C4-2B (cell line): ENCODE results near the gene TSEN54.

Experiments
- H3K27ac ChIP-seq: fragments of 450-650 bp; 2 replicates; pipeline ENCODE4 v1.5.1; 2017
- ZFX ChIP-seq: fragments of 450-650 bp; IDR thresholded peaks from 2 replicates; pipeline ENCODE4 v1.6.1; 2017
- TF ChIP-seq, protein P1 (sequence below): fragments of 450-650 bp; conservative IDR thresholded peaks from 2 replicates; pipeline ENCODE4 v1.5.1; 2017; ENCODE audit warnings: mild to moderate bottlenecking

Gene TSEN54

DNA sequence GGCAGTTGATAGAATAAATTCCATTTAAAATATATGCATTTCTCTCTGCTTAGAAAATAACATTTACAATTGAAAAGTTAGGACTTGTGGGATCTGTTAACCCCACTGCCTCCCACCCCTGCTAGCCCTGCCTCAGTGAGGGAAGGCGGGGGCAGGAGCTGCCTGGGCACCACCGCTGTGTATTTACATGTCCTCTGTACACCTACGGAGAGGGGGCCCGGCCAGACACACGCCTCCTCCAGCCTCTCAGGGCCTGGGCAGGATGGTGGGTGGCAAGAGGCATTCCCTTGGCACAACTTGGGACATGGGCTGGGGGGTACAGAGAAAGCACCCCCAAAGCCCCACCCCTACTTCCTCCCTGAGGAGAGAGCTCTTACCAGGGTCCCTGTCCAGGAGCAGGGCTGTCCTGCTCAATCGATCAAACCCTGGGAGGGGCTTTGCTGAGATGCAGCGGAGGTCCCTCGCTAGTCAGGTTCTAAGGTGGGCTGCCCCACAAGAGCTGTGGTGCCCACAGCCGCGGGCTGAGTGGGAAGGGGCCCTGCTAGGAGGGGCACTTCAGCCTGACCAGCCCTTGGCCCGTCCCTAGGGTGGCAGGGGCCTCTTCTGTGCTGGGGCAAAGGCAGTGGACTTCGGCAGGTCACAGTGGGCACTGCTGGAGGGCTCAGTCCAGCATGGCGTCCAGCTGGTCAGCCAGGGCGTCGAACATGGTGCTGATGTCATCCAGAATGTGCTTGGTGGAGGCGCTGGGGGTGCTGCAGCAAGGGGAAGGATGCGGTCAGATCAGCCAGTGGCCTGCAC, 15.7 kb upstream of the TSEN54 start:
- TF ChIP-seq ZFX: no peak
- TF ChIP-seq, protein P1, sequence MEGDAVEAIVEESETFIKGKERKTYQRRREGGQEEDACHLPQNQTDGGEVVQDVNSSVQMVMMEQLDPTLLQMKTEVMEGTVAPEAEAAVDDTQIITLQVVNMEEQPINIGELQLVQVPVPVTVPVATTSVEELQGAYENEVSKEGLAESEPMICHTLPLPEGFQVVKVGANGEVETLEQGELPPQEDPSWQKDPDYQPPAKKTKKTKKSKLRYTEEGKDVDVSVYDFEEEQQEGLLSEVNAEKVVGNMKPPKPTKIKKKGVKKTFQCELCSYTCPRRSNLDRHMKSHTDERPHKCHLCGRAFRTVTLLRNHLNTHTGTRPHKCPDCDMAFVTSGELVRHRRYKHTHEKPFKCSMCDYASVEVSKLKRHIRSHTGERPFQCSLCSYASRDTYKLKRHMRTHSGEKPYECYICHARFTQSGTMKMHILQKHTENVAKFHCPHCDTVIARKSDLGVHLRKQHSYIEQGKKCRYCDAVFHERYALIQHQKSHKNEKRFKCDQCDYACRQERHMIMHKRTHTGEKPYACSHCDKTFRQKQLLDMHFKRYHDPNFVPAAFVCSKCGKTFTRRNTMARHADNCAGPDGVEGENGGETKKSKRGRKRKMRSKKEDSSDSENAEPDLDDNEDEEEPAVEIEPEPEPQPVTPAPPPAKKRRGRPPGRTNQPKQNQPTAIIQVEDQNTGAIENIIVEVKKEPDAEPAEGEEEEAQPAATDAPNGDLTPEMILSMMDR: no peak
- no peak overlapping the region for H3K27ac ChIP-seq

DNA sequence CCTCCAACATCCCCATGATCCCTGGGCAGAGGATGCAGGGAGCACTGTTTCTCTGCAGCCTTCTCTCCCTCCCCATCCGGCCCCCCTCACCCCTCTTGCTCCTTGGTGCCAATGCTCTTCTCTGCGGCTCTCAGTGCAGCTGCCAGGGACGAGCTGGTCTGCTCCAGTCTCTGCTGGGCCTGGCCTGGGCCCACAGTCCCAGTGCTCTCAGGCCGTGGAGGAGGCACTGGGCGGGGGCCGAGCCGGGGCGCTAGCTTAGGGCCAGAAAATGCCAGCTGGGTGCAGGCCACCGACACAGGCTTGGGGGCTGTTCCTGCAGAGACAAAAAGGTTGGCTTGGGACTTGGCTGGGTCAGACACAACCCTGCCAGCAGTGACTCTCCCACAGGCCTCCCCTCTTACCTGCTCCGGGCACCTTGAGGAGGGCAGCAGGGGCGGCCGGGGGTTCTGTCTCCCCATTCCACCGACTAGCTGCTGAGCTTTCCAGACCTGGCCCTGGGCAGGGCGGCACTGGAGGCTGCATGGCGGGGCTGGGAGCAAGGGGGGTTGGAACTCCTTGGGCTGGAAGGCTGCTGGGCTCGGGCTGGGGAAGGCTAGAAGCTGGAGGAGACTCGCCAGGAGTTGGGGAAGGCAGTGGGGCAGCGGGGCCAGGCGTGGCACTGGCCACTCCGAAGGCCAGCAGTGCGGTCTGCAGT, 14.8 kb upstream of the TSEN54 start:
- TF ChIP-seq, protein P1: no peak
- no peak for TF ChIP-seq ZFX

DNA sequence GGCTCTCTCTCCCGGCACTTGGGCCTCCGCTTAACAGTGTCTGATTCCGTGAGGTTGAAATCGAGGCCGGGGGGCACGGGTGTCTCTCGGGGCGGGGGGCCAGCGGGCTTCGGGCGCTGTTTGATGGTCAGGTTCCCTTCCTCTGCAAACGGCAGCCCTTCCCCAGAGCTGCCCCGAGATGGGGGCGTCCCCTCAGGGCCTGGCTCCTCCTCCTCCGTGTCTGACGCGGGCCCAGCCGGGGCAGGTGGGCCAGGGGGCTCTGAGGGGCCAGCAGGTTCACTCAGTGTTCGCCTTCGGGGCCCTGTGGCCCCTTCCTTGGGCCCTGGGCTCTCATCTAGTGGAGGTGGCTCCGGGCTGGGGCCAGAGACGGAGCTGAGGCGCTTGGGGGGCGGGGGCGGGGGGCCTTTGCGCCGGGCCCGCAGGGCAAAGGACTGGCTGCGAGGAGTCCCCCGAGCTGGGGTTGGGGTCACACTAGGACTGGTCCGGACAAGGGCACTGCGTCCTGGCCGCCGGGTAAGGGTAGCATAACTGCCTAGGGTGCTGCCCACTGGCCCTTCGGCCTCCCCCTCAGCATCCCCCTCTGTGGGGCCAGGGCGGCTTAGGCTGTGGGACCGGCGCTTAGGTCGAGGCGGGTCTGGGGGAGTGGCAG, 14.1 kb upstream of the TSEN54 start:
- TF ChIP-seq ZFX: no peak
- TF ChIP-seq, protein P1: no peak
- H3K27ac ChIP-seq: no peak overlapping the region

More for the DNA sequence above, 14.8 kb upstream of the TSEN54 start:
- H3K27ac ChIP-seq: no peak overlapping the region

DNA sequence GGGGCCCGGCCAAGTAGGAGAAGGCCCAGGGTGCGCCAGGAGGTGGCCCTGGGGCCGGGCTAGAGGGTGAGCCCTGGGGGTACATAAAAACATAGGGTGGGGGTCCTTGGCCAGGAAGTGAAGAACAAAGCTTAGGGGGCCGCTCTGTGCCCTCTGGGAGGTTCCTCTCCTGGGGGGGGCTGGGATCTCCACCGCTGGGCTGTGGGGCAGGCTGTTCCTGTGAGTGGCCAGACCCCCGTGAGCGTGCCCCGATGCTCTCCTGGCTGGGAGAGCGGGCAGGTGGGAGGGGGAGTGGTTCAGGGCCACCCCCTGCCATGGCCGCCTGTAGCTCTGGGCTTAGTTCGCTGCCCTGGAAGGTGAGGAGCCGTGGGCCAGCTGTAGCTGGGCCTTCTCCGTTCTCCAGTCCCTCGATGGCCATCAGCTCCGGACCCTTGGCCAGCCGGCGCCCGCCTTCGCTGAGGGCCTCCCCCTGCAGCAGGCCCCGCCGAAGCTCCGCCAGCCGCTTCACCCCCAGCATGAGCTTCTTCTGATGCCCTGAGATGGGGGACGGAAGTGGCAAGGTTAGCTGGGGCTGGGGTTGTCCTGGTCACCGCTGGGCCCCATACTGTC, 13.5 kb upstream of the TSEN54 start:
- TF ChIP-seq, protein P1: no peak
- no peak for TF ChIP-seq ZFX
- no peak overlapping the region for H3K27ac ChIP-seq

DNA sequence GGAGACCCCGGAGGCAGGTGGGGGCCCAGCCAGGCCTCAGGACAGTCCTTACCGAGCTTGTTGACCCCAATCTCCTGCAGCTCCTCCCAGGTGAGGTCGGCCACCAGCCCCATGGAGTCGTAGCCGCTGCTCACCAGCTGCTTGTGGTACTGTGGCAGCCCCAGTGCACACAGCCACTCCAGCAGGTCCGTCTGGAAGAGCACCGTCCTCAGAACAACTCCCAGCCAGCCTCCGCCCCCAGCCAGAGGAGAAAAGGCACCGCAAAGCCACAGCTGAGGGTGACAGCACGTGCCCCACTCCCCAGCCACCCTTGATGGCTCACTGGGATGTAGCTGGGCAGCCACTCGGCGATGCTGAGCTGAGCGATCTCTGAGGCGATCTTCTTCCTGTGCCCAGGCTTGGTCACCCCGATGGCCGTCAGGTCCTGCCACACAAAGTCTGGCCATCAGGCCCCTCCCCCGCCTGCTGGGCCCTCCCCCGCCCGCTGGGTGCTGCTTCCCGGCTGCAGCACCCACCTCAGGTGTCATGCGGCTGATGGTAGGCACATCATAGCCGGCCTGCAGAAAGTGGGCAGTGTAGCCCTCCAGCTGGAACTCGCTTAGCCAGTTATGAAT, 12.9 kb upstream of the TSEN54 start:
- no peak overlapping the region for H3K27ac ChIP-seq

DNA sequence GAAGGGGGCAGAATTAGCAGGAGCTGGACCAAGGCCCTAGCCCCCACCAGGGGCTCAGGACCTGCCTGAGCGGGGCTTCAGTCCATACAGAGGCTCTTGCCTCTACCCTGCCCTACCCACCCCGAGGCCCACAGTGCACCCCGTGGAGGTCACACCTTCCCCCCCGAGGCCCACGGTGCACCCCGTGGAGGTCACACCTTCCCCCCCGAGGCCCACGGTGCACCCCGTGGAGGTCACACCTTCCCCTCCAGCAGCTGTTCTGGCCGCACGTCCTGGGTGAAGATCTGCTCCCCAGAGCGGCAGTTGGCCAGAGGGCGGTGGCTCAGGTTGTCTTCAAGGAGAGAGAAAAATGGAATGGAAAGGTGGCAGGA, 12.4 kb upstream of the TSEN54 start:
- TF ChIP-seq ZFX: no peak
- TF ChIP-seq, protein P1: no peak

More for the DNA sequence above, 12.9 kb upstream of the TSEN54 start:
- no peak for TF ChIP-seq ZFX
- TF ChIP-seq, protein P1: no peak

More for the DNA sequence above, 12.4 kb upstream of the TSEN54 start:
- no peak overlapping the region for H3K27ac ChIP-seq
